ENCODE results near the gene ANKRD37. TPM values are rescaled to one million over a fixed set of nuclear protein-coding genes. Genes with fewer than 3 reads are reported as not detected.
"Not testable (repeated sequence)": the region's sequence is repeated elsewhere in the genome, so short reads cannot be mapped to it uniquely, and the experiment has no call there.

Gene ANKRD37
- total RNA-seq, 4 donors from 2014 or later, result 8.3 to 13.3 (median 11.7) TPM

DNA sequence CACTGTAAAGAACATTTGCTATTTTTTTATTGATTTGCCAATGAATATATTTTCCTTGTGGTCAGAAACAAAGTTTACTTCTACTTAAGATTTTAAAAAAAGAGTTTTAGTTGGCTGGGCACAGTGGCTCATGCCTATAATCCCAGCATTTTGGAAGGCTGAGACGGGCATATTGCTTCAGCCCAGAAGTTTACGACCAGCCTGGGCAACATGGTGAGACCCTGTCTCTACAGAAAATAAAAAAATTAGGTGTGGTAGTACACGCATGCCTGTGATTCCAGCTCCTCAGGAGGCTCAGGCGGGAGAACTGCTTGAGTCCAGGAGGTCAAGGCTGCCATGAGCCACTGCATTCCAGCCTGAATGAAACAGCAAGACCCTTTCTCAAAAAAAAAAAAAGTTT is 37.7 kb upstream of the ANKRD37 start:
- peaks cover 0 to 50% (median 21%) of the 10 kb centered on the region in 4 donors for H3K36me3 ChIP-seq
- intact Hi-C loops (cut with DNase I), result no loop called here
- H3K27ac ChIP-seq (replicated peaks in 1 of 4), result no peak overlapping the region
- H3K4me1 ChIP-seq, result peaks cover 0 to 4% (median 0%) of the 10 kb centered on the region in 4 donors
- no peak overlapping the region for H3K4me3 ChIP-seq
- DNase-seq (ENCODE audit: extremely low spot score), result no peak
- no peaks in the 10 kb centered on the region for H3K9me3 ChIP-seq
- 87% methylated on average over 4 of the region's 4 CpGs for WGBS
- H3K27me3 ChIP-seq, result no peaks in the 10 kb centered on the region
- no peak for TF ChIP-seq POLR2A (IDR thresholded peaks at IDR 0.05; ENCODE audit: low read depth)

GRCh38 chr4:185359767-185360446 is 36.7 kb upstream of the ANKRD37 start:
- no peaks in the 10 kb centered on the region for H3K27me3 ChIP-seq
- H3K27ac ChIP-seq (replicated peaks in 1 of 4), result no peak overlapping the region
- no peak overlapping the region for H3K4me3 ChIP-seq
- intact Hi-C loops (cut with DNase I), result no loop called here
- no peaks in the 10 kb centered on the region for H3K9me3 ChIP-seq
- WGBS, result 95% methylated on average over 8 of the region's 8 CpGs
- no peak for TF ChIP-seq POLR2AphosphoS5 (IDR thresholded peaks at IDR 0.05)
- TF ChIP-seq EP300 (IDR thresholded peaks at IDR 0.05), result no peak
- TF ChIP-seq POLR2A (IDR thresholded peaks at IDR 0.05; ENCODE audit: low read depth), result no peak
- H3K36me3 ChIP-seq, result peaks cover 0 to 41% (median 12%) of the 10 kb centered on the region in 4 donors
- peaks cover 0 to 4% (median 0%) of the 10 kb centered on the region in 4 donors for H3K4me1 ChIP-seq
- no peak for DNase-seq (ENCODE audit: extremely low spot score)

DNA sequence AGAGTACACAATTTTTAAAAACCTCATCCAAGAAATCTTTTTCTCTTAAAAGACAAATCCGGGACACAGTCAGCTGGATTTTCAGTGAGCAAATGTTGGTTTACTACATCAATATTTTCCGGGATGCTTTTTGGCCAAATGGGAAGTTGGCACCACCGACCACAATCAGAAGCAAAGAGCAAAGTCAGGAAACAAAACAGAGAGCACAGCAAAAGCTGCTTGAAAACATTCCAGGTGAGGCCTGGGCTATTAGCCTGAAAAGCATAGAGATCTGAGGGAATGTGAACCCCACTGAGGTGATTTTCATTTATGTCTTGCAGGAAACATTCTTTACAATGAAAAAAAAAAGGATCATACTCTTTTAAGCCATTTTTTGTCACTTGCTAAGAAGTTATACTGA is 34.8 kb upstream of the ANKRD37 start:
- no peak for DNase-seq (ENCODE audit: extremely low spot score)
- no peak overlapping the region for H3K27ac ChIP-seq (replicated peaks in 1 of 4)
- 83% methylated on average over 3 of the region's 3 CpGs for WGBS
- no peak for TF ChIP-seq POLR2AphosphoS5 (IDR thresholded peaks at IDR 0.05)
- no peak for TF ChIP-seq EP300 (IDR thresholded peaks at IDR 0.05)
- TF ChIP-seq, protein P1, sequence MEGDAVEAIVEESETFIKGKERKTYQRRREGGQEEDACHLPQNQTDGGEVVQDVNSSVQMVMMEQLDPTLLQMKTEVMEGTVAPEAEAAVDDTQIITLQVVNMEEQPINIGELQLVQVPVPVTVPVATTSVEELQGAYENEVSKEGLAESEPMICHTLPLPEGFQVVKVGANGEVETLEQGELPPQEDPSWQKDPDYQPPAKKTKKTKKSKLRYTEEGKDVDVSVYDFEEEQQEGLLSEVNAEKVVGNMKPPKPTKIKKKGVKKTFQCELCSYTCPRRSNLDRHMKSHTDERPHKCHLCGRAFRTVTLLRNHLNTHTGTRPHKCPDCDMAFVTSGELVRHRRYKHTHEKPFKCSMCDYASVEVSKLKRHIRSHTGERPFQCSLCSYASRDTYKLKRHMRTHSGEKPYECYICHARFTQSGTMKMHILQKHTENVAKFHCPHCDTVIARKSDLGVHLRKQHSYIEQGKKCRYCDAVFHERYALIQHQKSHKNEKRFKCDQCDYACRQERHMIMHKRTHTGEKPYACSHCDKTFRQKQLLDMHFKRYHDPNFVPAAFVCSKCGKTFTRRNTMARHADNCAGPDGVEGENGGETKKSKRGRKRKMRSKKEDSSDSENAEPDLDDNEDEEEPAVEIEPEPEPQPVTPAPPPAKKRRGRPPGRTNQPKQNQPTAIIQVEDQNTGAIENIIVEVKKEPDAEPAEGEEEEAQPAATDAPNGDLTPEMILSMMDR (IDR thresholded peaks at IDR 0.05), result no peak
- no peak for TF ChIP-seq POLR2A (IDR thresholded peaks at IDR 0.05; ENCODE audit: low read depth)
- H3K4me3 ChIP-seq, result no peak overlapping the region
- H3K36me3 ChIP-seq, result peaks cover 0 to 35% (median 11%) of the 10 kb centered on the region in 4 donors
- peaks cover 0 to 4% (median 0%) of the 10 kb centered on the region in 4 donors for H3K4me1 ChIP-seq
- no peaks in the 10 kb centered on the region for H3K9me3 ChIP-seq
- intact Hi-C loops (cut with DNase I), result no loop called here
- H3K27me3 ChIP-seq, result no peaks in the 10 kb centered on the region

DNA sequence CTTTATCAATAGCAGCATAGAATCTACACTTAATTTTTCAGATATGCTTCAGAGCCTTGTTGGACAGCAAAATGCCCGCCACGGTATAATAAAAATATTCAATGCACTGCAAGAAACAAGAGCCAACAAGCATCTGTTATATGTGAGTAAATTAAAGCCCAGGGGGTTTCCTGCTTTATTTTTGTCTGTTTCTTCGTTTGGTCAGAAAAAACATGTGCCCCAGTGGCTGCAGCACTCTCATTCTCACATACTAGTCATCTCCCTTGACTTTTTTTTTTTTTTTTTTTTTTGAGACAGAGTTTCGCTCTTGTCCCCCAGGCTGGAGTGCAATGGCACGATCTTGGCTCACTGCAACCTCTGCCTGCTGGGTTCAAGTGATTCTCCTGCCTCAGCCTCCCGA is 34.1 kb upstream of the ANKRD37 start:
- DNase-seq (ENCODE audit: extremely low spot score); H3K27ac ChIP-seq (replicated peaks in 1 of 4); intact Hi-C loops (cut with DNase I); H3K27me3 ChIP-seq; H3K9me3 ChIP-seq; H3K4me1 ChIP-seq; H3K4me3 ChIP-seq: not testable (repeated sequence)
- 92% methylated on average over 6 of the region's 6 CpGs for WGBS
- H3K36me3 ChIP-seq, result peaks cover 0 to 28% (median 11%) of the 10 kb centered on the region in 4 donors

- intact Hi-C loops (cut with DNase I), result no loop called here
- no peak for DNase-seq (ENCODE audit: extremely low spot score)
- 62% methylated on average over 3 of the region's 3 CpGs for WGBS
- H3K27ac ChIP-seq (replicated peaks in 1 of 4), result no peak overlapping the region
- no peaks in the 10 kb centered on the region for H3K9me3 ChIP-seq
- TF ChIP-seq POLR2A (IDR thresholded peaks at IDR 0.05; ENCODE audit: low read depth), result no peak
- no peak for TF ChIP-seq POLR2AphosphoS5 (IDR thresholded peaks at IDR 0.05)
- TF ChIP-seq, protein P1 (IDR thresholded peaks at IDR 0.05), result no peak
- TF ChIP-seq EP300 (IDR thresholded peaks at IDR 0.05), result no peak
- H3K27me3 ChIP-seq, result no peaks in the 10 kb centered on the region
- H3K4me3 ChIP-seq, result no peak overlapping the region
- peaks cover 0 to 26% (median 8%) of the 10 kb centered on the region in 4 donors for H3K36me3 ChIP-seq
- peaks cover 0 to 4% (median 0%) of the 10 kb centered on the region in 4 donors for H3K4me1 ChIP-seq
Observed at GRCh38 chr4:185363251-185363650, 33.4 kb upstream of the ANKRD37 start.

DNA sequence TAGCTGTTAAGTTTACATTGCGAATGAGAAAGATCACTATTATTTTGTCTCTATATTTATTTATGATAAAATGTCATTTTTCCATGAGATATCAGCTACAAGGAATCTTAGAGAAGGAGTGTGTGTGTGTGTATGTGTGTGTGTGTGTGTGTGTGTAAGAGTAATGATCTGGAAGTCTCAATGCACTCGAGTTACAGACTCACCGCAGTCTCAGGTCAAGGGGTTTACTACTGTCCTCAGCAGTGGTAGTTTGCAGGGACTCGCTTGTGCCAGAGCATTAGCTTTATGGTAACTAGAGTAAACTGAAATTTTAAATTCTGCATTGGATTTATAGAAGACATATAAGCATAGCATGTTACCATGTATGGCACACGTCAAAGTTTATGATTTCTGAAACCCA is 31.8 kb upstream of the ANKRD37 start:
- WGBS, result 93% methylated on average over 5 of the region's 5 CpGs
- H3K4me3 ChIP-seq, result no peak overlapping the region
- intact Hi-C loops (cut with DNase I), result no loop called here
- peaks cover 0 to 24% (median 5%) of the 10 kb centered on the region in 4 donors for H3K36me3 ChIP-seq
- peaks cover 0 to 4% (median 0%) of the 10 kb centered on the region in 4 donors for H3K4me1 ChIP-seq
- TF ChIP-seq POLR2AphosphoS5 (IDR thresholded peaks at IDR 0.05) (no peak), EP300 (IDR thresholded peaks at IDR 0.05) (no peak), POLR2A (IDR thresholded peaks at IDR 0.05; ENCODE audit: low read depth) (no peak)
- TF ChIP-seq, protein P1 (IDR thresholded peaks at IDR 0.05), result no peak
- H3K27ac ChIP-seq (replicated peaks in 1 of 4), result no peak overlapping the region
- DNase-seq (ENCODE audit: extremely low spot score), result no peak
- H3K9me3 ChIP-seq, result no peaks in the 10 kb centered on the region
- H3K27me3 ChIP-seq, result no peaks in the 10 kb centered on the region

All from esophagus muscularis mucosa (tissue), 4 donors.